Measurements from ENCODE around the gene ANKRD42. TPM values are rescaled to one million over a fixed set of nuclear protein-coding genes. Genes with fewer than 3 reads are reported as not detected.

The ANKRD42 gene
- total RNA-seq, 2 donors from 2014 or later: 7.7 to 8.0 TPM

DNA sequence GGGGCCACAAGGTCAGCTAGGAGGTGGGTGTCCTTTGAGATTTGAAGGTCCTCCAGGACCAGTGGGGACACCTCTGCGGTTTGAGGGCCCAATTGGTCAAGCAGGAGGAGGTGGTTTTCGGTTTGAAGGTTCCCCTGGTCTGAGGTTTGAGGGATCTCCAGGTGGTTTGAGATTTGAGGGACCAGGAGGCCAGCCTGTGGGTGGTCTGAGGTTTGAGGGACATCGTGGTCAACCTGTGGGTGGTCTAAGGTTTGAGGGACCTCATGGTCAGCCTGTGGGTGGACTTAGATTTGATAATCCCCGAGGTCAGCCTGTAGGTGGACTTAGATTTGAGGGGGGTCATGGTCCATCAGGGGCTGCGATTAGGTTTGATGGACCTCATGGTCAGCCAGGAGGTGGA, 24.8 kb upstream of the ANKRD42 start:
- DNase-seq (ENCODE audit: low spot score): no peak
- Histone ChIP-seq H3K27ac (no peak overlapping the region), H3K4me1 (peaks cover 0 to 41% of the 10 kb centered on the region in 2 donors), H3K36me3 (peaks cover 91% of the 10 kb centered on the region), H3K27me3 (no peaks in the 10 kb centered on the region), H3K9me3 (no peaks in the 10 kb centered on the region), H3K4me3 (no peak overlapping the region)
- TF ChIP-seq CTCF (IDR thresholded peaks at IDR 0.05): no peak

- H3K27ac ChIP-seq: no peak overlapping the region
- H3K9me3 ChIP-seq: no peaks in the 10 kb centered on the region
- H3K4me1 ChIP-seq: peaks cover 0 to 60% of the 10 kb centered on the region in 2 donors
- H3K36me3 ChIP-seq: peaks cover 82% of the 10 kb centered on the region
- no peak for DNase-seq (ENCODE audit: low spot score)
- no peak for TF ChIP-seq CTCF (IDR thresholded peaks at IDR 0.05)
- no peak overlapping the region for H3K4me3 ChIP-seq
- H3K27me3 ChIP-seq: no peaks in the 10 kb centered on the region
Observed at GRCh38 chr11:83170865-83171264, 22.6 kb upstream of the ANKRD42 start.

- peaks cover 0 to 65% of the 10 kb centered on the region in 2 donors for H3K4me1 ChIP-seq
Observed at GRCh38 chr11:83172551-83172950, 21.0 kb upstream of the ANKRD42 start.

DNA sequence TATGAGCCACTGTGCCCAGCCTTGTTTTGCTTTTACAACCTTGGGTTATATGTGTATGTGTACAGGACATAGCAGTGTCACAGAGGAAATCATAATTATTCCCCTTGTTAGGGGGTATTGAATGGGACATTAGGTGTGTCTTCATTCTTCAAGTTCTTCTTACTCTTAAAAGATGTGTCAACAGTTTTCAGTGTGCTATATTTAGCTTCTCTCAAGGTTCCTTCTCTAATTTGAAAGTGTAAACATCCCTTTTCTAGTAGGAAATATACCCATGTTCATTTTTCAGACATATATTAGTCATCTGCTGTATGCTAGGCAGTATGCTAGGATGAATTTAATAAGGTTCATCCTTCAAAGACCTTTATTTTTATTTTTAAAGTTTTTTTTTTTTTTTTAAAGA, 19.5 kb upstream of the ANKRD42 start:
- Histone ChIP-seq H3K9me3 (no peaks in the 10 kb centered on the region), H3K27ac (no peak overlapping the region), H3K27me3 (no peaks in the 10 kb centered on the region), H3K36me3 (peaks cover 81% of the 10 kb centered on the region), H3K4me1 (peaks cover 0 to 65% of the 10 kb centered on the region in 2 donors), H3K4me3 (no peak overlapping the region)
- TF ChIP-seq CTCF (IDR thresholded peaks at IDR 0.05): no peak
- no peak for DNase-seq (ENCODE audit: low spot score)

More at GRCh38 chr11:83172551-83172950, 21.0 kb upstream of the ANKRD42 start:
- no peaks in the 10 kb centered on the region for H3K27me3 ChIP-seq
- H3K9me3 ChIP-seq: no peaks in the 10 kb centered on the region
- no peak overlapping the region for H3K4me3 ChIP-seq
- peaks cover 81% of the 10 kb centered on the region for H3K36me3 ChIP-seq
- TF ChIP-seq CTCF (IDR thresholded peaks at IDR 0.05): no peak
- DNase-seq (ENCODE audit: low spot score): no peak
- no peak overlapping the region for H3K27ac ChIP-seq

GRCh38 chr11:83175815-83176214, 17.7 kb upstream of the ANKRD42 start:
- H3K36me3 ChIP-seq: peaks cover 81% of the 10 kb centered on the region
- H3K9me3 ChIP-seq: no peaks in the 10 kb centered on the region
- no peak for DNase-seq (ENCODE audit: low spot score)
- TF ChIP-seq CTCF (IDR thresholded peaks at IDR 0.05): no peak
- H3K27ac ChIP-seq: no peak overlapping the region
- H3K4me1 ChIP-seq: peaks cover 0 to 49% of the 10 kb centered on the region in 2 donors
- H3K27me3 ChIP-seq: no peaks in the 10 kb centered on the region
- no peak overlapping the region for H3K4me3 ChIP-seq

DNA sequence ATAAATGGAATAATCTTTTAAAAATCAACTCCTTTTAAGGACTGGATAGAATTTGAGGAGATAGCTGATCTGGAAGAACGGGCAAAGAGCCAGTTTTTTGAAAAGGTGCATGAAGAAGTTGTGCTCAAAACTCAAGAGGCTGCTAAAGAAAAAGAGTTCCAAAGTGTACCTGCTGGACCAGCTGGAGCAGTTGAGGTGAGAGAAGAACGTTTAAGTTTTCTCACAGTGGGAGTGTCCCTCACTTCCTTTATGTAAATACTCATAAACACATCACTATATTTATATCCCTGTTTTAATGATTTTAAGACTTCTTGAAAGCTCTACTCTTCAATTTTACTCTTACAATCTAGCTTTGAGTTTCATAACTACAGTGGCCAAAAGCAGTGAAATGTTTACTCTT, 11.7 kb upstream of the ANKRD42 start:
- Histone ChIP-seq H3K4me3 (no peak overlapping the region), H3K9me3 (no peaks in the 10 kb centered on the region), H3K27me3 (no peaks in the 10 kb centered on the region), H3K27ac (no peak overlapping the region), H3K36me3 (peaks cover 88% of the 10 kb centered on the region), H3K4me1 (no peaks in the 10 kb centered on the region)
- no peak for DNase-seq (ENCODE audit: low spot score)
- no peak for TF ChIP-seq CTCF (IDR thresholded peaks at IDR 0.05)
